ENCODE data around the gene ALPK3.

The ALPK3 gene

GRCh38 chr15:84824260-84825007, 7.3 kb downstream of the ALPK3 start:
- no peak for DNase-seq (ENCODE audit: low read depth in 3 of 3)

DNA sequence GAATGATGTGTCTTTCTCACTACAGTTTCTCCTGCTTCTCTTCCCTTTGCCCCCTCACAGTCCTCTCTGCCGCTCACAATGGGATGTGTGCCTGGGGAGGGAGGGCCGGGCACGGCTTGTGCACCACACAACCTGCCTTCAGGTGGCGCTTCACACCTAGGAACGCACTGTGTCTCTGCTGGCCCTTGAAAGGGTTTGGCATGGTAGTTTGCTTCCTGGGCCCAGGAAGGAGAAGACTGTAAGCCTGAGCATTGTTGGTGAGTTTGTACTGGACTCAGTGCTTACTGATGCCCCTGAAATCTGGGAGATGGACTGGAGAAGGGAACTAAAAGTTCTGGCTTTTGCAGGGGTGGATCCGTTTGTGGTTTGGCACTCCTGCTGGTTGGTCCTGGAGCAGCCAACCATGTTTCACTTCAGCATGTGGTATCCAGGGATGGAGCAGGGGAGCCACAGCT, 9.2 kb downstream of the ALPK3 start:
- DNase-seq (ENCODE audit: low read depth in 3 of 3): no peak

DNA sequence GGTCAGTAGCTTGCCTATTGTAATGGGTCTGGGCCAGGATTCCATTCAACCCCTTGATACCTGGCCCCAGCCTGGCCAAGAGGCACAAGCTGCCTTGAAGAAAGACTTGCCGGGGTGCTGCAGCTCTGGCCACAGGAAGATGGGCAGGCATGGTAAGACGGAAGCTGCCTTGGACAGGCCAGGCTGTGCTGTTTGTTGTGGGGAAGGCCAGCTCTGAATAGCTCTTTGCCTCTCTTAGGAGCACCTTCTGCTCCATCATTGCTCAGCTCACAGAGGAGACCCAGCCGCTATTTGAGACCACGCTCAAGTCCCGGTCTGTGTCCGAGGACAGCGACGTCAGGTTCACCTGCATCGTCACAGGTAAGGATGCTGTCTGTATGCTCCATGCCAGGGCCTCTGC, 10.1 kb downstream of the ALPK3 start:
- DNase-seq (ENCODE audit: low read depth in 3 of 3): no peak

- no peak for DNase-seq (ENCODE audit: low read depth in 3 of 3)
These were observed 11.1 kb downstream of the ALPK3 start for GRCh38 chr15:84828086-84828908.

DNA sequence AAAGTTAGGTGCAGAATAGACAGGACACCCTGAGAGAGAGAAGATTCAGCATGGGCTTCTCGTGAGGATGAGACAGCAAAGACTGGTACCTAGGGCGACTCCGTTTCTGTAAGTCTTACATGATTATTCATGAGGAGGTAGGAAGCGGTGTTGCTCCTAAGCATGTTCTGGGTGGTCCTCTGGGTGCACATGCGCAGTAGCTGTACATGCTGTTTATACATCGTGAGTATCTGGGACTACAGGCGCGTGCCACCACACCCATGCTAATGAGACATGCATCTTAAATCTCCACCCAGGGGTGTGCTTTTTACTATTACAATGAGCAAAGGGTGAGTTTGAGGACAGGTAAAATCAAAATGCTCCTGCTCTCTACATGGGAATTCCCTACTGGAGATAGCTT, 12.3 kb downstream of the ALPK3 start:
- no peak for DNase-seq (ENCODE audit: low read depth in 3 of 3)

DNA sequence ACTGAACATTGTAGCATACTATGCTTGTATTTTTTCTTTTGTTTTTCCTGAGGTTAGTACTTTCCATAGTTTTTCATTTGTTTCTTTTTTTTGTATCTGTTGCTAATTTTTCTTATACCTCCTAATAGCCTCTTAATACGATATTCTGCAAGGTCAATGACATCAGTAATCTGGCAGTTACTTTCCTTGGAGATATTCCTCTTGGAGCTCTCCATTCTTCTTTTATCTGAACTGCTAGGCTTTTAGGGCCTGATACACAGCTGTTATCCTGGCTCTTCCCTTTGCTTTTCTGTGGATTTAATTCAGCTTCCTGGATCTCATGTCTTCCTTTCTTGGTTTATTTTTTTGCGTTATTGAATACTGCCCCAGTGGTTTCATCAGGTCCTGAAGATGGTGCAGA, 12.9 kb downstream of the ALPK3 start:
- no peak for DNase-seq (ENCODE audit: low read depth in 3 of 3)

DNA sequence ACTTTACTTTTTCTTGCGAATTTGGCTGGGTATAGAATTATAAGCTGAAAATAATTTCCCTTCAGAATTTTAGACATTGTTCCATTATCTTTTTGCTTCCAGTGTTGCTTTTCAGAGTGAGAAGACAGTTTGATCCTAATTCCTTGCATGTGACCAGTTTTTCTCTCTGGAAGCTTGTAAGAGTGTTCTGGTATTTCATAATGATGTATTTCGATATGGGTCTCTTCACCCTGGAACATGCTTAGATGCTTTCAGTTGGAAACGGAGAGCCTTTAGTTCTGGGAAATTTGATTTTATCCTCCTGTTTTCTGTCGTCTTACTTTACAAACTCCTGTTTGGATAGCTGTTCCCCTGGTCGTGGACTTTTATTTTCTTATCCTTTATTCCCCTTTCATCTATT, 13.9 kb downstream of the ALPK3 start:
- no peak for DNase-seq (ENCODE audit: low read depth in 3 of 3)

- no peak for DNase-seq (ENCODE audit: low read depth in 3 of 3)
These were observed 14.5 kb downstream of the ALPK3 start for GRCh38 chr15:84831613-84832012.

DNA sequence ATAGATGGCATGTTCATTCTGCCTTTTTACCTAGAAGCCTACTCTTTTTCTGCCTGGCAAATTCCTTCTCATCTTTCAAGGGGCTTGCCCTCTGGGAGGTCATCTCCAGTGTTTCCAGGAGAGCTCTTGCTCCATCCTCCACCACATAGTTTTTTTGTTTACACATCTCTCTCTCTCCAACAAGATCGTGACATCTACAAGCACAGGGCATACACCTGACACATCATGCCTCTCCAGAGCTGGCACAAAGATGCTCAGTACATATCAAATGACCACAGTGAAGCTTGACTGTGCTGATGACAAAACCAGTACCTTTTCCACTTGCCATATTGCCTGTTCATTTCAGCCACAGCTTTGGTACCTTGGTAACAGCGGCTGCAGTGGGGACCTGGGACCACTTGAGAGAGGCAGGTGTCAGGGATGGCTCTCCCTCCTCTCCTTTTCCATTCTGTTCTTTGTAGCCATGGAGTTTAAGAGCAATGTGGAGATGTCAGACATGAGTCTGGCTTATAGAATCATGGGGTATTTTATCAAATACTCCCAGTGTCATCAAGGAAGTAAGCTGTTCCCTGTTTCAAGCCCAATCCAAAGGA, 15.4 kb downstream of the ALPK3 start:
- DNase-seq (ENCODE audit: low read depth in 3 of 3): no peak

- no peak for DNase-seq (ENCODE audit: low read depth in 3 of 3)
These were observed 16.5 kb downstream of the ALPK3 start for GRCh38 chr15:84833447-84834228.

- no peak for DNase-seq (ENCODE audit: low read depth in 3 of 3)
These were observed 17.2 kb downstream of the ALPK3 start for GRCh38 chr15:84834229-84834955.

DNA sequence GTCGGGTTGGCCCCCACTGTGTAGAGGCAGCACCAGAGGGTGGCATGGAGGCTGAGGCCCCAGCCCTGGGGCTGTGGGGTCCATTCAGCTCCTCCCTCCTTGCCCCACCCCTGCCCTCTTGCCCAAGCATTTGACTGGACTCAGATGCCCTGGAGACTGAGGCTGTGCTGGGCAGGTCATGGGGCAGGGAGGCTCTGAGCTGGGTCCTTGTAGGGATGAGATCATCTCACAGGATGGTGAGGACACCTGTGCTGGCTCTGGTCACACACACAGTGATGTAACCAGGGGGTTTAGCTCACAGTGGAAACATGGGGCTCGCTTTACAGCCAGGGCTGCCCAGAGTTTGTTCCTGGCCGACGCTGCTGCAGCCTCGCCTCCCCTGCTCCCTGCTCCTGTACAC, 17.8 kb downstream of the ALPK3 start:
- DNase-seq (ENCODE audit: low read depth in 3 of 3): no peak

- no peak for DNase-seq (ENCODE audit: low read depth in 3 of 3)
These were observed 18.6 kb downstream of the ALPK3 start for GRCh38 chr15:84835661-84836337.

- no peak for DNase-seq (ENCODE audit: low read depth in 3 of 3)
These were observed 19.7 kb downstream of the ALPK3 start for GRCh38 chr15:84836844-84837243.

DNA sequence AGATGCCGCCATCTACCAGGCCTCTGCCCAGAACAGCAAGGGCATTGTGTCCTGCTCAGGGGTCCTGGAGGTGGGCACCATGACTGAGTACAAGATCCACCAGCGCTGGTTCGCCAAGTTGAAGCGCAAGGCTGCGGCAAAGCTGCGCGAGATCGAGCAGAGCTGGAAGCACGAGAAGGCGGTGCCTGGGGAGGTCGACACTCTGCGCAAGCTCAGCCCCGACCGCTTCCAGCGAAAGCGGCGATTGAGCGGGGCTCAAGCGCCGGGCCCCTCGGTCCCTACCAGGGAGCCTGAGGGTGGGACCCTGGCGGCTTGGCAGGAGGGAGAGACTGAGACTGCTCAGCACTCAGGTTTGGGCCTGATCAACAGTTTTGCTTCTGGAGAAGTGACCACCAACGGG, 22.6 kb downstream of the ALPK3 start:
- DNase-seq (ENCODE audit: low read depth in 3 of 3): no peak

DNA sequence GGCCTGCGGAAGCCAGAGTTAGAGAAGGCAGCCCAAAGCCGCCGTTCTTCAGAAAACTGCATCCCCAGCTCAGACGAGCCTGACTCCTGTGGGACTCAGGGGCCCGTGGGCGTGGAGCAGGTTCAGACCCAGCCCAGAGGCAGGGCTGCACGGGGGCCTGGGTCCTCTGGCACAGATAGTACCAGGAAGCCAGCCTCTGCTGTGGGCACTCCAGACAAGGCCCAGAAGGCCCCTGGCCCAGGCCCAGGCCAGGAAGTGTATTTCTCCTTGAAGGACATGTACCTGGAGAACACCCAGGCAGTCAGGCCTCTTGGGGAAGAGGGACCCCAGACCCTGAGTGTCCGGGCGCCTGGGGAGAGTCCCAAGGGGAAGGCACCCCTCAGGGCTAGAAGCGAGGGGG, 23.1 kb downstream of the ALPK3 start:
- no peak for DNase-seq (ENCODE audit: low read depth in 3 of 3)

DNA sequence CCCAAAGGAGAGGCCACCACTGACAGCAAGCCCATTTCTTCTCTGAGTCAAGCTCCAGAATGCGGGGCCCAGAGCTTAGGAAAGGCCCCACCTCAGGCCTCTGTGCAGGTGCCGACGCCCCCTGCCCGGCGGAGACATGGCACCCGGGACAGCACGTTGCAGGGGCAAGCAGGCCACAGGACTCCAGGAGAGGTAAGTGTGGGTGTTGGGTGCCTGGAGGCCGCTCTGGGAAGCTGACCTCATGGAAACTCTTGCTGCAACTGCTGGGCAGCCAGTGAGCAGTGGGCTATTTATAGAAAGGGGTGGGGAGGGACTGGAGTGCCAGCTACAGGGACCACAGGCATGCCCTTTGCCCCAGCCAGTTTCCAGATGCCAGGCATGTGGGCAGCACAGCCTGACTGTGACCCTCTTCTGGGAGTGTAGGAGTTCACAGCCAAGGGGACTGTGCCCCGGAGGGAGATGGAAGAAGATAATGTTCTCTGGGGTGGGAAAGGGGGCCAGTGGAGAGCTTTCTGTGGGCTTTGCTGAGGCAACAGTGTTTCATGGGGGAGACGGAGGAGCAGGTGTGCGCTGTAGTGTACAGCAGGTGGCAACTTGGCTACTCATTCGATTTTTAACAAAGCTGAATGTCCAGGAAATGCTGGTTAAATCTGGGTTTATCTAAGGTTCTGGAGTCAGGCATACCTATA, 23.7 kb downstream of the ALPK3 start:
- DNase-seq (ENCODE audit: low read depth in 3 of 3): no peak

DNA sequence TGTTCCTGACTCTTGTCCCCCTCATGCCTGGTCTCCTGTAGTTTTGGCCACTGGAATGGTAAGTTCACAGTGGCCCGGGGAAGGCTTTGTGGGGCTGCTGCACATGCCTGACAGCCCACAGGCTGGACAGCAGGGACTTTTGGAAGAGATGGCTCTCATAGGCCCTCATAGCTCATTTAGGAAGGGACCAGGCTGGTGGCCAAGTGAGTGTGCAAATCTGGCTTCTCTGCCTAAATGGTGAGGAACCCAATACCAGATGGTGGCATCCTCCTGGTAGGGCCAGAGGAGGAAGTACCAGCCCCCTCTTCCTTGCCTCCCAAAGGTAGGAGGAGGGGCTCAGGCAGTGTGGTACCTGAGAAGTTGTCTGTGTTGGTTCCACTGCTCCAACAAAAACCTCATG, 25.6 kb downstream of the ALPK3 start:
- no peak for DNase-seq (ENCODE audit: low read depth in 3 of 3)

GRCh38 chr15:84844964-84845363, 27.8 kb downstream of the ALPK3 start:
- DNase-seq (ENCODE audit: low read depth in 3 of 3): no peak

DNA sequence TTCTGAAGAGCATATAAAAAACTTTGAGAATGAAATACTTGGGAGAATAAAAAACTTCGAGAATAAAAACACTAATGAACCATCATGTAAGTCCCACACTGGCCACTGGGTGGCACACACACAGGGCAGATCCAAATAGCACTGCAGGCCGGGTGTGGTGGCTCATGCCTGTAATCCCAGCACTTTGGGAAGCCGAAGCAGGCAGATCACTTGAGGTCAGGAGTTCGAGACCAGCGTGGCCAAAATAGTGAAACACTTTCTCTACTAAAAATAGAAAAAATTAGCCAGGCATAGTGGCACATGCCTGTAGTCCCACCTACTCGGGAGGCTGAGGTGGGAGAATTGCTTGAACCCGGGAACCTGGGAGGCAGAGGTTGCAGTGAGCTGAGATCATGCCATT, 28.5 kb downstream of the ALPK3 start:
- peak in 1 of 3 experiments; percentile 6 for DNase-seq (ENCODE audit: low read depth in 3 of 3)
